Thoracic aorta (tissue), 2 donors: ENCODE results near the gene ZNF860. TPM values are rescaled to one million over a fixed set of nuclear protein-coding genes. Genes with fewer than 3 reads are reported as not detected.

Experiments
- ATAC-seq: fragments of 150-250 bp; one replicate; pipeline ENCODE4 v1.8.0; 2017; ENCODE audit warnings: low read depth; ENCODE audit not compliant: insufficient number of reproducible peaks, low FRiP score
- DNase-seq: peaks from one replicate; pipeline ENCODE4 v3.0.0-alpha.2; 2020; ENCODE audit warnings: low spot score
- H3K27ac ChIP-seq, 2 donors: fragments of 200-600 bp; sonication (generic); 1 replicate in 1 of 2; 2 replicates in 1 of 2; pipeline ENCODE4 v1.5.1; 2016; ENCODE audit warnings: mild to moderate bottlenecking in 2 of 2, moderate library complexity in 2 of 2
- H3K27me3 ChIP-seq: fragments of 200-600 bp; sonication (generic); replicated peaks from 2 replicates; pipeline ENCODE4 v1.6.0; 2016; ENCODE audit warnings: mild to moderate bottlenecking; ENCODE audit not compliant: insufficient read depth
- H3K36me3 ChIP-seq: fragments of 200-600 bp; sonication (generic); one replicate; pipeline ENCODE4 v1.5.1; 2016
- H3K4me1 ChIP-seq, 2 donors: fragments of 200-600 bp; sonication (generic); 1 replicate in 1 of 2; 2 replicates in 1 of 2; pipeline versions ENCODE4 v1.5.1 to v1.6.0; 2016; ENCODE audit warnings: low read depth in 2 of 2, mild to moderate bottlenecking in 1 of 2; ENCODE audit not compliant: control insufficient read depth in 1 of 2
- H3K4me3 ChIP-seq: fragments of 200-600 bp; sonication (generic); 2 replicates; pipeline ENCODE4 v1.5.1; 2016; ENCODE audit warnings: mild to moderate bottlenecking
- H3K9me3 ChIP-seq: fragments of 200-600 bp; sonication (generic); 2 replicates; pipeline ENCODE4 v1.5.1; 2016
- CTCF ChIP-seq: fragments of 200-600 bp; sonication (generic); IDR thresholded peaks from one replicate; pipeline ENCODE4 v1.5.1; 2019; ENCODE audit warnings: antibody characterized with exemption
- total RNA-seq, 2 donors: library from RNA; depleted of rRNA; stranded (reverse); fragments of >200 nt; gene quantifications; one replicate each; pipeline versions ENCODE4 v1.1.0 to v1.2.3, GENCODE V29; 2016

Gene ZNF860
- total RNA-seq, 2 donors from 2014 or later: 0.71 to 0.81 TPM

- ATAC-seq (no peak), DNase-seq (no peak)
- H3K9me3 ChIP-seq: no peaks in the 10 kb centered on the region
- H3K36me3 ChIP-seq: no peaks in the 10 kb centered on the region
- no peaks in the 10 kb centered on the region for H3K27me3 ChIP-seq
- no peak overlapping the region for H3K4me3 ChIP-seq
- peaks cover 0 to 6% of the 10 kb centered on the region in 2 donors for H3K4me1 ChIP-seq
- TF ChIP-seq CTCF: no peak
- H3K27ac ChIP-seq: no peak overlapping the region
Observed at GRCh38 chr3:31947162-31947561, 34.4 kb upstream of the ZNF860 start.

GRCh38 chr3:31947671-31948091 lies 33.9 kb upstream of the ZNF860 start:
- DNase-seq (no peak), ATAC-seq (no peak)
- H3K27me3 ChIP-seq: no peaks in the 10 kb centered on the region
- H3K27ac ChIP-seq: no peak overlapping the region
- H3K9me3 ChIP-seq: no peaks in the 10 kb centered on the region
- no peak overlapping the region for H3K4me3 ChIP-seq
- H3K36me3 ChIP-seq: no peaks in the 10 kb centered on the region
- no peak for TF ChIP-seq CTCF
- H3K4me1 ChIP-seq: peaks cover 0 to 6% of the 10 kb centered on the region in 2 donors

GRCh38 chr3:31948280-31948679 lies 33.3 kb upstream of the ZNF860 start:
- no peak for DNase-seq
- no peaks in the 10 kb centered on the region for H3K9me3 ChIP-seq
- H3K36me3 ChIP-seq: no peaks in the 10 kb centered on the region
- no peaks in the 10 kb centered on the region for H3K27me3 ChIP-seq
- ATAC-seq: no peak
- no peak overlapping the region for H3K27ac ChIP-seq
- no peak for TF ChIP-seq CTCF
- peaks cover 0 to 6% of the 10 kb centered on the region in 2 donors for H3K4me1 ChIP-seq
- H3K4me3 ChIP-seq: no peak overlapping the region

GRCh38 chr3:31952205-31952604 lies 29.3 kb upstream of the ZNF860 start:
- DNase-seq (no peak), ATAC-seq (no peak)
- no peaks in the 10 kb centered on the region for H3K36me3 ChIP-seq
- TF ChIP-seq CTCF: no peak
- no peak overlapping the region for H3K27ac ChIP-seq
- no peaks in the 10 kb centered on the region for H3K27me3 ChIP-seq
- H3K9me3 ChIP-seq: no peaks in the 10 kb centered on the region
- no peak overlapping the region for H3K4me3 ChIP-seq
- H3K4me1 ChIP-seq: peaks cover 0 to 1% of the 10 kb centered on the region in 2 donors

GRCh38 chr3:31953091-31953490 lies 28.5 kb upstream of the ZNF860 start:
- Histone ChIP-seq H3K27me3 (no peaks in the 10 kb centered on the region), H3K4me1 (peaks cover 0 to 10% of the 10 kb centered on the region in 2 donors), H3K9me3 (no peaks in the 10 kb centered on the region), H3K4me3 (no peak overlapping the region), H3K27ac (no peak overlapping the region), H3K36me3 (no peaks in the 10 kb centered on the region)
- ATAC-seq: no peak
- TF ChIP-seq CTCF: no peak
- DNase-seq: no peak
